Fibroblast of upper back skin (primary cell): ENCODE results near the gene C1orf21.

Source experiments
- DNase-seq: peaks from one replicate; pipeline ENCODE4 v3.0.0-alpha.2; 2013

C1orf21 gene

DNA sequence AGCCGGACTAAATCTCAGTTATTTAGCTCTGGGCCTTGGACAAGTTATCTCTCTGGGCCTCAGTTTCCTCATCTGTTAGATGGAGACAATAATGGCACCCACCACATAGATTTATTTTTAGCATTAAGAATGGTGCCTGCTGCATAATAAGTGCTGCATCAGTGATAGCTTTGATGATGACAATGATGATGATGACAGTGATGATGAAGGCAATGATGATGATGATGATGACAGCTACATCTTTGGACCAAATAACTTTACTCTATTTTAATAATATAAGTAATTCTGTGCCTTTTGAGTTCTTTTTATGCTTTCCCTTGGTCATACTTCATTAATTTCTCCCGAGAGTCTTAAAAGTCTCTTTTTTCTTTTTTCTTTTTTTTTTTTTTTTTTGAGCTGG is 143.4 kb downstream of the C1orf21 start:
- no peak for DNase-seq

DNA sequence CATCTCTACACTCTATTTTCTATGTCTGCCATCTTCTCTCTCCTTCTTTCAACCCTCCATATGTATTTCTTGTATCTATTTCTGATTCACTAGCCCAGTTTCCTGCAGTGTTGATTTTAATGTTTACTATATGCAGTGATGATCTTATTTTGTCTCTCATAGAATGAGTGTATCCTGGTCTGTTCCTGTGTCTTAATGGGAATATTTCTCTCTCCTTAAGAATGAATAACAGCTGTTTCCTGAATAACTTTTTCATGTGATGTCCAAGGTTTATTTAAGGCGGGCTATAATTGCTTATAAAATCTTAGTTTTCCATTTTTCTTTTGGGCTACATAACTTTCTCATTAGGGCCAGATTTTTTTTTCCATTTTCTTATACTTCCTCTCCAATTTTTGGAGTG is 144.5 kb downstream of the C1orf21 start:
- DNase-seq = no peak

- DNase-seq = no peak
Observed at GRCh38 chr1:184532199-184532598, 145.4 kb downstream of the C1orf21 start.

DNA sequence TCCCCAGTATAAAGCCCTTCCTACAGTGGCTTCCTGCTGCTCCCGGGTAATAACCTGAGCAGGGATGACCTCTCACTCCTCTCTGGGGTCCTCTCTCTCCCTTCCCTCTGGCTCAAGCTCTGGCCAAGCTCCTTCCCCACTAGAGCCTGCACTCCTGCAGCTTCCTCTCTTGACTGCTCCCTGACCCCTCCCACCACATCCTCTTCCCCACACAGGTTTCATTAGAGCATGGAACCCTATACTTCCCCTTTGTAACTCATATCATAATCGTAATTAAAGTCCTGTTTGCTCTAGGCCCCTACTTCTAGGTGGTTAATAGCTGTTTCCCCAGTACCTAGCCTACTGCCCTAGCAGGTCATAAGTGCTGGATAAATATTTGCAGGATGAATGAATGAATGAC is 146.2 kb downstream of the C1orf21 start:
- DNase-seq = no peak

DNA sequence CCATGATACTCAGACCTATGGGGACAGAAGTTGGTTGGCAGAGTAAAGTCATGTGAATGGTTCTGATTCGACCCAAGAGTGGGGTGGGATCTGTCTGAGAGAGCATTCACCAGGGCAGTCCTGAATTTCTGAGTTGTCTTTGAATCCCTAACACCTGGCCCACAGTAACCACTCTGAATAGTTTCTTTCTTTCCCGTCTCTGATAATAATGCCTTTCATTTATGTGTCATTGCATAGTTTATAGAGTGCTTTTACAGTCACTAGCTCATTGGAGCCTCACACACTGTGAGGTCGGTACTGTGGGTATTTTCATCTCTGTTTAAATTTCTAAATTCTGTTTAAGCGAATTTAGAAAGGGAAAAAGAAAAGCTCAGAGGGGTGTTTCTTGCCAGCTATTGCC is 147.1 kb downstream of the C1orf21 start:
- DNase-seq = no peak

GRCh38 chr1:184534690-184535089 is 147.9 kb downstream of the C1orf21 start:
- no peak for DNase-seq

GRCh38 chr1:184535191-184535970 is 148.6 kb downstream of the C1orf21 start:
- DNase-seq = peak; percentile 60

- DNase-seq = no peak
Observed at GRCh38 chr1:184536246-184536985, 149.6 kb downstream of the C1orf21 start.

GRCh38 chr1:184539580-184539979 is 152.8 kb downstream of the C1orf21 start:
- no peak for DNase-seq

DNA sequence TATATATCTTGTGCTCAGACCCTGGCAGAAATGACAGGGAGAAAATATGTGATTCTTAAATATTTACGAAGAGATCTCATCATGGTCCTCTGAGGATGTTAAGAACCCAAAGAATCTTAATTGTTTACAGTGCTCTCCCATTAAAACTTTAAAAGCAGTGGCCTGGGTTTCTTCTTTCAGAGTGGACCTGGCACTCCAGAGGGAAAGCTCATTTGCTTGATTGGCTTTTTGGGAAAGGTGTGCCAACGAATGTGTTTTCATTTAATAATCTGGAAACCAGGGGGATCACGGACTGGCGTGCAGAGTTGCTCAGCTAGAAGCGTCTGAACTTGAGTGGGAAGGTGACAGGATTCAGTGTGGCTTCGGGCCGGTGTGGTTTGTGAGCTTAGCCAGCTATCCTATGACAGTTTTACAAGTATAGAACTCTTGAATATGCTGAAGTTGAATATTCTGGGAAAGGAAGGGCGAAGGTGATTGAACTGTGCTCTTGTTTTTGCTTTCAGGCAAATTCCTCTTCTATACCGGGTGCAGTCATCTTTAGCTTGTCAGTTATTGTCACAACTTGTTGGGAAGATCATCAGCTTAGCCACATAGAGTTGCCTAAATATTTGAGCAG is 154.8 kb downstream of the C1orf21 start:
- DNase-seq = no peak

DNA sequence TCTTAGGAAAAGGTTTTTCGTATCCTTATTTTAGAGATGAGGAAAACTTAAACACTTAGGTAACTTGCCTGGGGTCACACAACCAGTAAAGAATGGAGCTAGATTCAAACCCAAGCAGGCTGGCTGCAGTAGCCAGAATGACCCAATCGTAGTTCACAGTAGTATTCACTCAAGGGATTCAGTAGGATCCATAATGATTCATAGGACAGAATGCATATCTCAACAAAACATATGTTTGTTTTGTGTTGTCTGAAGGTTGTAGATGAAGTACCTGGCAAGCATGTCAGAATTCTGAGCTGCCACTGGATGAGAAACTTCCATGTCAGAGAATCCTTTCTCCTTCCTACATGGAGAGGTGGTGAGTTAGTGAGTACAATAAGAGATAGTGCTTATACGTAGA is 155.5 kb downstream of the C1orf21 start:
- DNase-seq = no peak

GRCh38 chr1:184545601-184546000 is 158.8 kb downstream of the C1orf21 start:
- peak; percentile 31 for DNase-seq

DNA sequence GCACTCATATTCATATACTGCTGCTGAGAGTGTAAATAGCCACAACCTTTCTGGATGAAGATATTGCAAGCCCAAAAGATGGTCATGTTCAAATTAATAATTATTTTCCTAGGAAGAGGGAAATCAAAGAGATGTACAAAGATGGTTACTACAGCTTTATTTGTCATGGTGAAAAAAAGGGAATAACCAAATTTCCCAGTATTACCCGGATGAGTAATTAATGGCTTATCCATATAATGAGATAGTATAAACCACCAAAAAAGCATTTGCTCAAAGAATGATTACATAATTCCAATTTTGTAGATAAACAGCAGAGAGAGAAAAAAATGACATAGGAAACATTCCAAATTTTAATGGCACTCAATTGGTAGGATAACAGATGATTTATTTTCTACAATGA is 165.6 kb downstream of the C1orf21 start:
- no peak for DNase-seq

GRCh38 chr1:184553845-184554244 is 167.0 kb downstream of the C1orf21 start:
- DNase-seq = no peak

DNA sequence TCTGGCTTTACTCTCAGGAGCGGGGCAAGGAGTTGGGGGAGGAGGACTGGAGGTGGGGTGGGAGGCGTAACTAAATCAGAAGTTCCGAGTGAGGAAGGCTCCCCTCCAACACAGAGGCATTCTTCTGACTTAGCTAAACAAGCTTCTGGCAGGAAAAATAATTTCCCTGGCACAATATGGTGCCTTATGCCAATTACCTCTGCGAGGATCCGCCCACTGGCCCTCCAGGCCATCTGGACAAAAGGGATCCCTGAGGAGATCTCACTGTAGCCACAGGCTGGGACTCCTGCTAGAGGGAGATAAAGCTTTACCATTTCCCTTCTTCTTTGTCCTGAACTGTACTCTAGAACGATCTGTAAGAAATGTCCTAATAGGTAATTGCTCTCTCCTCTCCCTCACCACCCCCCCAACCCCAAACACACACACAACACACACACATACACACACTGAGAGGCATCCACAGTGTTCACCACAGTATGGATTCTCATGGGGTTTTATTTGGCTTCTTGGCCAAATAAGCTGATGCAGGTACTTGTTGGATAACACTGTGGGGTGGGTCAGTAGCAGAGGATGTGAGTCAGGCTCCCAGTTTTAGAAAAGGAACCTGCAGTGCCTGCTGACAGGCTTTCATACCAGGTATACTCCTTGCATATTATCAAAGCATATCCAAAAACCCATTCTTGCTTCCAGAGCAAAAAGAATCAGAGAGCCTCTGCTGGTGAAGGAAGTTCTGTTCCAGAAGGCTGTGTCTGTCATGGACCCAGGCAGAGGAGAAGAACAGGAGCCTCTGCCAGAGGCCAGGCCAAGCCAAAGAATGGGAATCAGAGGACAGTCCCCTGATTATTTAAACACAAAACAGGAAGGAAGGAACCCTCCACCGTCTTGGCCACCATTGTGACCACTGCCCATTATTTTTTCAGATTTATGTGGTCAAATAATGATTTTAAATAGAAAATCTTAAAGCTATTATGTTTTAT is 169.1 kb downstream of the C1orf21 start:
- no peak for DNase-seq

GRCh38 chr1:184556665-184557064 is 169.8 kb downstream of the C1orf21 start:
- DNase-seq = no peak

DNA sequence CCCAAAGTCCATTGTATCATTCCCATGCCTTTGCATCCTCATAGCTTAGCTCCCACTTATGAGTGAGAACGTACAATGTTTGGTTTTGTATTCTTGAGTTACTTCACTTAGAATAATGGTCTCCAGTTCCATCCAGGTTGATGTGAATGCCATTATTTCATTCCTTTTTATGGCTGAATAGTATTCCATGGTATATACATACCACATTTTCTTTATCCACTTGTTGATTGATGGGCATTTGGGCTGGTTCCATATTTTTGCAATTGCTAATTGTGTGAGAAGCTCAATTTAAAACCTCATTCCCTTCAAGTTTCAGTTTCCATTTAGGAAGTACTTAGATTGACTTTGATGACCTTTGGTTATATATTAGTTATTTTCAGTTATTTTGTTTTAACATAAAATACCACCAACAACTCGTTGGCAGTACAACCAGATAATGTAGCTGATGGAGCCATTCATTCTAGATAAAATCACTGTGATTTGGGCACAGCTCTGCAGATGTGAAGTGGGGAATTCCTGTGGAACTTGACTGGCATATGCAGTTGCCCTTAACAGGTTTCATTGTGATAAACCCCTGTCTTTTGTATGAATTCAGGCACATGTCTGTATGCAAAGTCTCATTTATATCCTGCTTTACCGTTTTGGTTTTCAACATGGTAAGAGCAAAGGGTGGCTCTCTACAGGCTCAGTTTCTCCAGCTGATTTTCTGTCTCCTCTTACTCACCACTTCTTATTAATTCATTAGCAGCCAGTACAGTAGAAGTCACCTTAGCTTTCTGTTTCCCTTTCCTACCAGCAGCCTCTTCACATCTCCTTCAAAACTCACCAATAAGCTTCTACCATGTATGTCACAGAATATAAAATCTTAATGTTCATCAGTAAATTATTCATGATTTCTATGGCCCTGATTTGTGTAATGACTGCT is 170.9 kb downstream of the C1orf21 start:
- DNase-seq = no peak

DNA sequence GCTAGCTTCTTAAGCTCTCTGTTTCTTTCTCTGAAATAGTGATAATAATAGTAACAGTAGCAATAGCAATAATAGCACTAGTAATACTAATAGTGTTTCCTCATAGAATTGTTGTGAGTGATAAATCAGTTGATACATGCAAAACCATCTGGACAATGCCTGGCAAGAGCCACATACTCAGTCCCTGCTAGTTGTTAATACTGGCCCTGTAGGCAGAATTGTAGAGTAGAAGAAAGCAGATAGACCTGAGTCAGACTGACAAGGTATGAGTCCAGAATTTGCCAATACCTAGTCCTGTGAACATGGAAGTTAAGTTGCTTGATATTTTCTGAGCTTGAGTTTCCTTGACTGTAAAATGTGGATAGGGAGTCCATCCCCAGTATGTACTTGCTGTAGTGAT is 171.9 kb downstream of the C1orf21 start:
- no peak for DNase-seq

- no peak for DNase-seq
Observed at GRCh38 chr1:184559117-184559713, 172.4 kb downstream of the C1orf21 start.

GRCh38 chr1:184562806-184563205 is 176.0 kb downstream of the C1orf21 start:
- no peak for DNase-seq

DNA sequence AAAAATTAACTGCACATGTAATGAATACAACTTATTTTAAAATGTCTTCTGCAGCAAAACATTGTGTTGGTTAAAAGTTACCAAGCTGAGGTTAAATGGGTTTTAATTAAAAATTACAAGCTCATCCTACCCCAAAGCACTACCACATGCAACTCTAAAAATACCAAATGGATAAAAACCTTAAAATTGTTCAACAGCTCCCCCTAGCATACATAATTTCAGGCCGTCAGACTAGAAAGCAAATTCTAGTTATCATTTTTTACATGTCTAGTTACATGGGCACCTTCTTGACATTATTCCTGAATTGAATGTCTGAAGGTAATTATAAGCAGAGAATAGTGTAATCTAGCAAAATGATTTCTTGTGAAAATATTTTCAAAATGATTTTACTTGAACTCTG is 176.5 kb downstream of the C1orf21 start:
- peak; percentile 32 for DNase-seq
